IMR-90 (cell line): ENCODE measurements around the gene CETN2.

Experiments used
- CTCF ChIP-seq: conservative IDR thresholded peaks from 2 replicates; pipeline ENCODE4 v1.5.1; 2012; ENCODE audit warnings: mild to moderate bottlenecking, low read depth, low read length, improper control_type of control experiment
- POLR2A ChIP-seq: IDR thresholded peaks from 2 replicates; pipeline ENCODE4 v1.6.1; 2012; ENCODE audit warnings: mild to moderate bottlenecking, low read depth, low read length
- TF ChIP-seq, protein P1 (sequence below): fragments of 150-350 bp; IDR thresholded peaks from 2 replicates; pipeline ENCODE4 v1.6.1; 2017; ENCODE audit warnings: mild to moderate bottlenecking, antibody characterized with exemption, low read length, low read depth

- TF ChIP-seq CTCF = no peak
- no peak for TF ChIP-seq POLR2A
- TF ChIP-seq, protein P1, sequence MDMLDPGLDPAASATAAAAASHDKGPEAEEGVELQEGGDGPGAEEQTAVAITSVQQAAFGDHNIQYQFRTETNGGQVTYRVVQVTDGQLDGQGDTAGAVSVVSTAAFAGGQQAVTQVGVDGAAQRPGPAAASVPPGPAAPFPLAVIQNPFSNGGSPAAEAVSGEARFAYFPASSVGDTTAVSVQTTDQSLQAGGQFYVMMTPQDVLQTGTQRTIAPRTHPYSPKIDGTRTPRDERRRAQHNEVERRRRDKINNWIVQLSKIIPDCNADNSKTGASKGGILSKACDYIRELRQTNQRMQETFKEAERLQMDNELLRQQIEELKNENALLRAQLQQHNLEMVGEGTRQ = no peak
Measured at GRCh38 chrX:152806035-152806434, 24.5 kb downstream of the CETN2 start.
